Activated CD4-positive, alpha-beta T cell treated with anti-CD3 and anti-CD28 coated beads, Interleukin-10, Interleukin-2, amounts not matched to agents 100 ng/mL and 50 ng/mL, durations not matched to agents 16 hours and 8 hours (primary cell): Measurements from ENCODE around the gene GUCY2D.

ENCODE experiments used
- DNase-seq: peaks from one replicate; pipeline ENCODE4 v3.0.0-alpha.2; 2020

The GUCY2D gene

GRCh38 chr17:8068736-8069586 is 66.5 kb downstream of the GUCY2D start:
- no peak for DNase-seq

GRCh38 chr17:8069587-8069860 is 67.1 kb downstream of the GUCY2D start:
- no peak for DNase-seq
